ENCODE results near the gene INTS1. TPM values are rescaled to one million over a fixed set of nuclear protein-coding genes. Genes with fewer than 3 reads are reported as not detected.
A peak's percentile ranks its signal among the peaks of the same experiment; 100 is the strongest.
"Not testable (repeated sequence)": the region's sequence is repeated elsewhere in the genome, so short reads cannot be mapped to it uniquely, and the experiment has no call there.

Gene INTS1
- total RNA-seq, 1 donor from 2014 or later = 108 TPM

DNA sequence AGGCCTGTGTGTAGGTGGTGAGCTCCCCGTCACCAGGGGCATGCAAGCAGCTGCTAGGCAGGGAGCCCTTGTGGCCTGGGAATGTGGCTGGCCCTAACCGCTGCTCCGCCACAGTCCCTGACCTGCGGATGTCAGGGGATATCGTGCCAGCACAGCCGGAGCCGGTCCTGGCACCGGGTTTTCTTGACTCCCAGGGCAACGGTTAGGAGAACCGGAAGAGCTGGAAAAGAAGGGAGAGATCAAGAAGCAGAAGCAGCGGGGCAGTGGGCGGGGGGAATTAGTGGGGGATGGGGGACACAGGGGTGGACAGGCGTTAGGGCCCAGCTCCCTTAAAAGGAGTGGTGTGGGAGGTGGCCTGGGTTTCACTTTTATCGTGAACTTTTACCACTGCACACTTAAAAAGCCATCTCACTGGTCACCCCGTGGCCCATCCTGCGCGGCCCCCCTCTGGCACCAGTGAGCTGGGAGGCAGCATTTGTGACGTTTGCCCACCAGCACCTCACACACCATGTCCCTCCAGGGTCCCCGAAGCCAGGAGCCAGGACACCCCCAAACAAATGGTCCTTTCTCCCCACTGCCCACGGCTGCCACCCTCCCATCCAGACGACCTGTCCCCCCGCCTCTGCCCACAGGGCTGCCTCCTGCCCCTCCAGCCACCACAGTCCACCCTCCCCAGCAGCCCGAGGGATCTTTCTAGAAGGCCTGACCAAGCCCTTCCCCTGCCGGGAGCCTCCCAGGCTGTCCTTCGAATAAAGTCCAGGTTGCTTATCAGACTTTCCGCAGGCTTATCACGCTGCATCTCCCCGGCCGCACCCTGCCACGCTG is 43.2 kb downstream of the INTS1 start:
- peak; percentile 75 for DNase-seq (ENCODE audit: low spot score)

DNA sequence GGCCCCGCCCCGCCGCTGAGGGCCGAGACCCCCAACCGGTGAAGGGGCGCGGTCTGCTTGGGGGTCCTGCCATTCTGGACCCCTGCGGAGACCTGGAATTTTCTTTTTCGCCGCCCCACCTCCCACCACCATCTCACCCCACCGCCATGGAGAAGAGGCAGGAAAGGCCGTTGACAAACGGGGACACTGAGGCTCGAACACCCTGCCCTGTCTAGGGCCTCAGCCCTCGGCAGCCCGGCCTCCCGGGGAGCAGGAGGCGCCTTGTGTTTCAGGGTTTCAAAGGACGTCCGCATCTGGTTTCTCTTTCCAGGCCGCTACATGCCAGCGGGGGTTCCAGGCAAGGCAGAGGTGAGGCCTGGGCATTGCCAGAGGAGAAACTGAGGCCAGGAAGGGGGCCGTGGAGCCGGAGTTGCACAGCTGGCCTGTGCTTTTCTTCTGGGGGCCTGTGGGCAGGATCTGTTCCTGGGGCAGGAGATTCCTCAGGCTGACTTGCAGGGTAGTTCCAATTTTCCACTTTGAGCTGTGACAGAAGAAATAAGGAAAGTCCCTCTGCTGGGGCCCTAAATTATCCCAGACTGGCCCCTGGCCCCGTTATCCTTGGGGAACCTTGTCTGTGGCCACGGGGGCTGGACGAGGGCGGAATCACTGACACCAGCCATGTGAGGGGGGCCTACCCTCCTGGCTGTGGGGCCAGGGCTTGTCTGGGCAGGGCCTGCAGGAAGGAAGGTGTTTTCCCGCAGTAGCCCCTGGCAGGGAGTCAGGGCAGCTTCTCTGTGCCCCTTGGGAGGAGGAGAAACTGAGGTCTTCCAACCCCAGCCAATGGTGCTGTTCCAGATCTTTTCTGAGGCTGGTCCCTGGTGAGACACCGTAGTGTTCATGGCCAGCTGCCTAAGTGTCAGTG is 44.0 kb downstream of the INTS1 start:
- peak; percentile 24 for DNase-seq (ENCODE audit: low spot score)

DNA sequence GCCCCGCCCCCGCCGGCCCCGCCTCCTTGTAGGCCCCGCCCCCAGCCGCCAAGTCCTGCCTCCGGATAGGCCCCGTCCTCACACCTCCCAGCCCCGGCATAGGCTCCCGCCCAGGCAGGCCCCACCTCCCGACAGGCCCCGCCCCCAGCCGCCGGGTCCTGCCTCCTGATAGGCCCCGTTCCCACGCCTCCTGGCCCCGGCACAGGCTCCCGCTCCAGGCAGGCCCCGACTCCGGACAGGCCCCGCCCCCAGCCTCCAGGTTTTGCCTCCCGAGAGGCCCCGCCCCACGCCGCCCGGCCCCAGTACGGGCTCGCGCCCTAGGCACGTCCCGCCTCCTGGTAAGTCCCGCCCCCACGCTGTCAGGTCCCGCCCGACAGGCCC is 44.7 kb downstream of the INTS1 start:
- peak; percentile 99 for DNase-seq (ENCODE audit: low spot score)

DNA sequence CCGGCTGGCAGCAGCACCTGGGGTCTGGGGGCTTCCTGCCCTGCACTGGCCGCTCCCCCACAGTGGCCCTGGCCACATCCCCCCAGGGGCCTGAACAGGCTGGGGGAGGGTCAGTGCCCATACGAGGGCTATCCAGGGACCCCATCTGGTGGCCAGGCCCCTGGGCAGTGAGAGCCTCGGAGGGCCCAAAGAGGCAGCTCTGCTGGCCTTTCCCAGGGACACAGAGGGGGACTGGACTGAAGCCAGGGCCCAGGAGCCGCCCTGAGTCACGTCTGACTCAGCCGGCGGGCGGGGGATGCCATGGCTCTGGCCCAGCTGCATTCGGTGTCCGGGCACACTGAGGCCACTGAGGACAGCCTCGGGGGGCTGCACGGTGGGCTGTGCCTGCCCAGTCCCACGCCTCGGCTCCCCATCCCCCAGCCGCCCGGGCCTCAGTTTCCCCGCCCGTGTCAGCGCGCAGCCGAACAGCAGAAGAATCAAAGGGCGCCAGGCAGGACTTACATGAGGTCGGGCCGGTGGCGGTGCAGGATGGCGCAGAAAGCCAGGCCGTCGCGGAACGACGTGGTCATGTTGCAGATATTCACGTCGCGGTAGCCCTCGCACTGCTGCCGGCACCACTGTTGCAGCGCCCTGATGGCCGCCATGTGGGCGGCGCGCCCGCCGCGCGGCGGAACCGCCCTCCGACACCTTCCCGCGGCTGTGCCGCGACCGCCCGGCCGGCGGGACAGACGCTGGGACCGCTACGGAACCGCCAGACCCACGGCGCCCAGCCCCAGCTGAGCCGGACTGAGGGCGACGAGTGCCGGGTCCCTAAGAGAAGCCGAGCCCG is 45.3 kb downstream of the INTS1 start, which contains the start of gene MICALL2:
MICALL2 (minus strand) TSS at position 788 of the 829 bp plus-strand sequence; CDS start at position 644, 144 bp downstream.
- DNase-seq (ENCODE audit: low spot score) = peak; percentile 72

DNA sequence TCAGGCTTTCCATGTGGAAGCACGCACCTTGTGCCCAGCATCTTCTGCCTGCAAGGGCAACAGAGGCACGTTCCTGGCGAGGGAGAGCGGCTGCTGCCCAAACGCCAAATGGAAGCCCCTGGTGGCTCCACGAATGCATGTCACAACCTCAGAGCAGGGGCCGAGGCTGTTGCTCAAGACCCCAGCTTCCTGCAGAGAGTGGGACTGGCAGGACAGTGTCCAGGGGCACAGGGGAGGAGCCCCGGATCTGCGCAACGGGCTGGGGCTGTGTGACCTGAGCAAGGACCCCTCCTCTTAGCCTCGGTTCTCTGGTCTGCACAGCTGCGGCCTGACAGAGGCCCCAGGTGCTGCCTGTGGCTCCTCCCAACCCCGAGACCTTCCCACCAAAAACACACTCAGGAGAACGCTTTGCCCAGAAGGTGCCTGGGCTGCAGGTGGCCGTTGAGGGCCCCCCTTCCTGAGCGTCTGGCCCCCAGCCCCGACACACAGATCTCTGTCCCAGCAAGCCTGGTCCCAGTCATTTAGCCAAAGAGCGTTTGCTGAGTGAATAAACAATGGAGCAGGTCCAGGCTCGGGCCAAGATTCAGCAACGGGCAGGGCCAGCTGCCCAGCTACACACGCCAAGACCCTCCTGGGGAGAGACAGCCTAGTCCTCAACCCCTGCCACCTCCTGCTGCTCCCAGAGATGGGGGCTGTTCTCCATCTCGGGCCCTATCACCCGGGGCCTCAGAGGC is 46.1 kb downstream of the INTS1 start:
- no peak for DNase-seq (ENCODE audit: low spot score)

DNA sequence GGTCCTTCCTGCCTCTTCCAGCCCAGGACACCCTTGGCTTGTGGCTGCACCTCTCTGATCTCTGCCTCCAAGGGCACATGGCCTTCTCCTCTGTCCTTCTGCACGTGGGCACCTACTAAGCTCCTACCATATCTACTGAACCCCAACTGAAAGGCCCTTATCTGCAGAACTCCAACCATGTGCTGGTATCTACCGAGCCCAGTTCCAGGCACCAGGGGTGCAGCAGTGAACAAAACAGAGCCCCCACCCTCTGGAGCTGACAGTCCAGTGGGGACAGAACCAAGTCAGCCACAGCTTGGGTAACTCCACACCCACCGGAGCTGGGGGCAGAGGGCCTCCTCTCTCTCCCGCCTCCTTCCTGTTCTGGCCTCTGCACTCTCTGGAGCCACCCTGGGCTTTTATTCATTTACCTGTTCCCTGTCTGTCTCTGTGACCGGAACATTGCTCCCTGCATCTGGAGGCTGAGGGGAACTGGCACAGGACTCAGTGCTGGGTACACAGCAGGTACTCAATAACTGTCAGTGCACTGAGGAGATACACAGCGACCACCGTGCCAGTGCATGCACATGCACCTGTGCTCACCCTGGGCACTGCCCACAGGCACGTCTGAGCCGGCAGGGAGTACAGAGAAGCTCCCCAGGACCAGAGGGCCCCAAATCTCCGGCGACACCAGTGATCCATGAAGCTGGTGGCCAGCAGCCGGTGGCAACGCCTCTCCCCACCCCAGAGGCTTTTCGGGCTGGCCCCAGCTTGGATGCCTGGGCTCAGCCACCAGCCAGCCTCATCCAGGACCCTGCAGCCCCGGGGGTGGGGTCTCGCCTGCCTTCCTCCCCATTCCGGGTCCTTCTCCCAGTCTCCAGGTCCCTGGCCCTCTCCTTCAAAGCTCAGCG is 46.9 kb downstream of the INTS1 start:
- no peak for DNase-seq (ENCODE audit: low spot score)

DNA sequence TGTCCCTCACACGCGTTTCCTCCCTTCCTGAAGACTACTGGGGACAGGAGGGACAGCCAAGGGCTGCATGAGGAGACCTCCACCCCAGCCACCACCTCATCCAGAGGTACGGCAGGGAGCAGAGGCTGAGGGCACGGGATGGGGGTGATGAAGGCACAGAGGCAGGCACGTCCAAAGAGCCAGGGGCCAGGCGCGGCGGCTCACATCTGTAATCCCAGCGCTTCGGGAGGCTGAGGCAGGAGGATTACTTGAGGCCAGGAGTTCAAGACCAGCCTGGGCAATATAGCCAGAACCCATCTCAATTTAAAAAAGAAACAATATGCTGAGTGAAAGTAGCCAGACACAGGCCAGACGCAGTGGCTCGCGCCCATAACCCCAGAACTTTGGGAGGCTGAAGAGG is 48.2 kb downstream of the INTS1 start:
- no peak for DNase-seq (ENCODE audit: low spot score)

DNA sequence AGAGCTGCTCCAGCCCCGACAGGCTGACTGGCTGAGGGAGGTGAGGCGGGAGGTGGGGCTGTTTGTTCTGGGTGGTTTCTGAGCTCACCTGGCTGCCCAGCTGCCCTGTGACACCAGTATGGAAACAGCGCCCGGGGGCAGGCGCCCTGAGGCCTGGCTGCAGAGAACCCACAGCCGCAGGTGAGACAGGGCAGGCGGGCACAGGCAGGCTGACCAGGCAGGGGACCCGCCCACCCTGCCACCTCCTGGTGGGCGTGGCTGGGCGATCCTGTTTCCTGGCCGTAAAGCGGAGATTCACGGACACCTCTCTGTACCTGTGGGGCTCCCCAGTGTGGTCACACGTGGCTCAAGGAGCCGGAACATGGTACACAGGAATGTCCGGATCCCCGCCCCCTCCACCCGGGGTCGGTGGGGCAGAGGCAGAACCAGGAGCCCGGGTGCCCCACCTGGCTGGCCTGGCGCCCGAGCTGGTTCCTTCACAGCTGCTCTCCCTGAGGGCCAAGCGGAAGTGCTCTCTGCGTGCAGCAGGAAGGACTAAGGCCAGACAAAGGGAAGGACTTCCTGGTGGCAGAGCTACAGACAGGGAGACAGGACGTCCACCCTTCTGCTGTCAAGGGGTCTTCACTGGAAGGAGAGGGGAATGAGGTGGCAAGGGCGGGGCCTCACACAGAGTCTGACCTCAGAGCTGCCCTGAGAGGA is 48.8 kb downstream of the INTS1 start:
- DNase-seq (ENCODE audit: low spot score) = peak; percentile 74

DNA sequence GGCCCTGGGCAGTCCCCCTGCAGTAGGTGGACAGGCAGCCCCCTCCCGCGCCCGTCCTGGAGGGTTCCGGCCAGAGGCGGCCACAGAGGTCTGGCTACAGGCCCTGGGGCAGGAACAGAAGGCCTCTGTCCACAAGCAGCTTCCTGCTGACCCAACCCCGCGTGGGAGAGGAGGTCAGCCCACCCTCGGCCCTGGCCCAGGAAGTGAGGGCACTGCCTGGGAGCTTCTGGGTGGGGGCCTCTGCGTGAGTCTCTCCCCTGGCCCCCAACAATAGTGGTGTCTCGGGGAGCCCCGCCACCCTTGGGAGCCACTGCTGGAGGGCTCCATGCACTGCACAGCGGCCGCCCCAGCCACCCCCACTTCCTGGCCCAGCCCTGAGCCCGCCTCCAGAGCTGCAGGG is 49.6 kb downstream of the INTS1 start:
- no peak for DNase-seq (ENCODE audit: low spot score)

DNA sequence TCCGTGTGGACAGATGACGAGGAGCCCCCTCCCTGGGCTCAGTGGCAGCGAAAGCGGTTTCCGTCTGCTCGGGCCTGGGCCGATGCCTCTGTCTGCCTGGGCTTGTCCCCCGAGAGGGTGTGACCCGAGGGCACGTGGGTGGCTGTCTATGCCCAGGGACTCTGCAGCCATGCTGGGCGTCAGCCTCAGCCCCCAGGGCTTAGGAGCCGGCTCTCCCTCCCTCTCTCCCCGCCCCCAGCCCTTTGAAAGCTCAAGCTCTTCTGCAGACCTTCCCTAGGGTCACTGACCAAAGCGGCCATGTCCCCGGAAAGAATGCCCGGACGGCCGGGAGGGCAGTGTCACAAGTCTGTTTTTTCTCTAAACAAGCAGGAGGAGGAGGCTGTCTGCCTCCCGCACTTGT is 52.0 kb downstream of the INTS1 start:
- no peak for DNase-seq (ENCODE audit: low spot score)

DNA sequence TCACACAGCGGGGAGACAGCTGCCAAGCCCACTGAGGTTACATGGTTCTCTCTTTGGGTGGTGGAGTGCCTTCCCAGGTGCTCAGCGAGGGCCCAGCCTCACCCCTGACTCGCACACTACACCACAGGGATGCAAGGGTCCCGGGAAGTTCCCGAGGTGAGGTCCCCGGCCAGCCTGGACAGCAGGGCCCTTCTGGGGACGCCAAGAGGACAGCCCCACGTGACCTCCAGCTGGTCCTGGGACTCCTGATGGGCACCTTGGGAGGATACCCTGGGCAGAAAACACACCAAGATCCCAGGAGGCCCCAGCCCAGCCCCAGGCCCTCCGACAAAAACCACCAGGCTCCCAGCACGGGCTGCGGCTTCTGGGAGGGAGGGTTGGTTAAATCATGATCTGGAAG is 53.2 kb downstream of the INTS1 start:
- DNase-seq (ENCODE audit: low spot score) = no peak

DNA sequence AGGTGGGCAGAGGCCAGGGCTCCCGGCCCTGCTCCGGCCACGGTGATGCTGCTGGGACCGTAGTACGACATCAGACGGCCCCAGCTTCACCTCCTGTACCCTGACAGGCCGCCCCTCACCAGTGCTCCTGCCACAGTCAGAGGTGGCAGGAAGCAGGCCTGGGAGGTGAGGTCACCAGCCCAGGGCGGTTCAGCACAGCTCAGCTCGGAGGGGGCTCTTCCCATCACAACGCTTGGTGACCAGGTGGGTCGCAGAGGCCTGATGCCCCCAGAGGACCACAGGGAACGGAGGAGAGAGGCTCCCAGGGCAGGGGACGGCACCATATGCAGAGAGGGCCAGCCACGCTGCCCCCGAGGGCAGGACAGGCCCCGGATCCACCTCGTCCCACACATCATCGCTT is 53.8 kb downstream of the INTS1 start:
- DNase-seq (ENCODE audit: low spot score) = no peak

DNA sequence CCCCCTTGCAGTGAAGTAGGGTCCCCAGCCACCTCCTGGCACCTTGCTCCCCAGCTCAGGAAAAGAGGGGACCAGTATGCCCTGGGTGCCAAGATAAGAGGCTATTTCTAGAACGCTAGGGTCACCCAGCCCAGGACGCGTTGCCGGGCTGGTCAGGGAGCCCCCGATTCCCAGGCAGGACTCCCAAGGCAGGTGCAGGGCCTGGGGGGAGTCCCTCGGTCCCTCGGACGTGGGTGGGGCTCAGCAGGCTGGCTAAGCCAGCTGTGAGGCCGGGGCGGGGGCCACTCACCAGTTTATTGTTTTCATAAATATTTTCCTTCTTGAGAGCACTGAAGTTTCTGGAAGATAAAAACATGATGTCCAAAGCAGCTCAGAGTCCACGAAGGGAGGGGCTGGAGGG is 54.2 kb downstream of the INTS1 start:
- DNase-seq (ENCODE audit: low spot score) = no peak

DNA sequence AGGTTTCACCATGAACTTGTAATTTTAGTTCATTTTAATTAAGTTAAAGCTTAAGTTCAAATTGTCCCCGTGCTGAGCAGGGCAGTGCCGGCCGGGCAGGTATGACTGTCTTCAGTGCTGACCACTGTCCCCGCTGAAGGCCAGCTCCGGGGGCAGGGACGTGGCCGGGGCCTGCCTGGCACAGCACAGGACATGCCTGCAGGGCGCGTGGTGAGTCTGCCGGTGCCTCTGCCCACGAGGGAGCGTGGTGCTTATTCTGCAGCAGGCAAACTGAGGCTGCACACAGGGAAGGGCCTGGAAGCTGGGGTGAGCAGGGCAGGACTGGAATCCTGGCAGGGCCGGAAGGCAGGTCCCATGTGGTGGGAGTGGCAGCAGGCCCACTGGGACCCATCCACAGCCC is 54.7 kb downstream of the INTS1 start:
- DNase-seq (ENCODE audit: low spot score) = no peak

DNA sequence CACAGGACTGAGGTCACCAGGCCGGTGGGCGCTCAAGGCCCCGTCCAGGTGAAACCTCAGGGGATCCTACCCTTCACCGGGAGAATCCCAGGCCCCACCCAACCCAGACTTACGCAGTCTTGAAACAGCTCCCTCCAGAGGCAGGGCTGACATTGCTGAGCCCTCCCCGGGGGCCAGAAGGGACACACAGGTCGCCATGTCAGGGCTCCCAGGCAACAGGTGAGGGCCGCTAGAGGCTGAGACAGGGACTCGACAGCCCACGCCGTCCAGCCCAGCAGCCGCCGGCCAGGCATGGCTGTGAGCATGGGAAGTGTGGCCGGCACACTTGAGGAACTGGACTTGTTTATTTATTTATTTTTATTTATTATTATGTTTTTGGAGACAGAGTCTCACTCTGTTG is 55.2 kb downstream of the INTS1 start:
- DNase-seq (ENCODE audit: low spot score) = no peak

DNA sequence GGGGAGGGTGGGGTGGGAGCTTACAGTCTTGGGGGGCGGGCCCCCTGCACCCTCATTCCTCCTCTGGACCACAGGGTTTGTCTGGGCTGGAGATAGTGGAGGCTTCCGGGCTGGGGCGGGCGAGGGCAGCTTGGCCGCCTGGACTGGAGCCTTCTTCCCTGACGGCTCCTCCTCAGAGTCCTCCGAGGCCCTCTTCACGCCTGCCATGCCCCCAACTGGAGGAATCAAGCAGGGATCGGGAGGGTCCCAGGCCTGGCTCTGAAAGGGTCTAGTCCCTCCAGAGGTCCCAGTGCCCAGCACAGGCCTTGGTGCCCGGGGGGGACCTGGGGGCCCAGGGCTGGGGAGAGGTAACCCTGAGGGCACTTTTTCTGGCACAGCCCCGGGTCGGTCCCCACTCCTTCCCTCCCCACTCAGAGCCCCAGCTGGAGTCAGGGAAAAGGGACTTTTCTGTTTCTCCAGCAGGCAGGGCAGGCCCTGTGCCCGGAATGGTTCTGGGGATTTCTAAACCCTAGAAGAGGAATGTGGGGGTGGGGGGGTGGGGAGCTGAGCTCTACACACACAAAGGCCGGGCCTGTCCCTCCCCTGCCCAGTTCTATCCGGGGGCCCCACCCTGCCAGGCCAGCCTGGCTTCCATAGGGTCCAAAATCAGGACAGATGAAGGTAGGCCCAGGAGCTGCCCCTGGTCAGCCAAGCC is 56.5 kb downstream of the INTS1 start:
- DNase-seq (ENCODE audit: low spot score) = no peak

DNA sequence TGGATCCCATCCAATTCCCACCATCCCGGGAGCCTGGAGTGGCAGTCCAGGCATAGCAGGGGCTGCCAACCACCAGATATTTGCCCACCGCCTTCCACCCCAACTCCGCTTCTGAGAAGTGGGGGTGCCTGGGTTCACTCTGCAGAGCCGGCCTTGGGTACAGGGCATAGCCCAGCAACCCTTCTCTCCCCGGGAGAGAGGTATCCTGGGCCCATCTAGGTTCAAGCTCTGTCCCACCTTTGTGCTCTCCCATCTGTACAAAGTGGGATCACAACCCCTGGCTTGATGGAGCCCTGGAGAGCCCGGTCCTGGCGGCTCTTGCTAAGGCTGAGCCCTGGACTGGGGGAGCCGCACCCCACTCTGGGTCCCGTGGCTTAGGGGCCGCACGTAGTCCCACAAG is 57.1 kb downstream of the INTS1 start:
- DNase-seq (ENCODE audit: low spot score) = no peak

DNA sequence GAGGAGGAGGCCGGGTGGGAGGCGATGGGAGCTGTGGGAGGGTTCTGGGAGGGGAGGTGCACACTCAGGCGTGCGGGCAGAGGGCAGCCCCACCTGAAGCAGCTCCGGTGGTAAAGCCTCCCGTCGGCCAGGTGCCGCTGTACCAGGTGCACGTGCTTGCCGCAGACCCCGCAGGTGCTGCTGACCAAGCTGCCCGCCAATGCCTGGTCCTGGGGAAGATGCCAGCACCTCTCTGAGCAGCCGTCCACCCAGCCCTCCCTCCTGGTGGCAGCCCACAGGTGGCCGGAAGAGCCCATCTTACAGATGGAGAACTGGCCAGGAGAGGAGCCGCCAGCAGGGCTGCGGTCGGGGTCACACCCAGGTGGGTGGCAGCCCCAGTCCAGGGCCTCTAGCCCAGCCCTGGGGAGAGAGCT is 57.6 kb downstream of the INTS1 start:
- DNase-seq (ENCODE audit: low spot score) = no peak

DNA sequence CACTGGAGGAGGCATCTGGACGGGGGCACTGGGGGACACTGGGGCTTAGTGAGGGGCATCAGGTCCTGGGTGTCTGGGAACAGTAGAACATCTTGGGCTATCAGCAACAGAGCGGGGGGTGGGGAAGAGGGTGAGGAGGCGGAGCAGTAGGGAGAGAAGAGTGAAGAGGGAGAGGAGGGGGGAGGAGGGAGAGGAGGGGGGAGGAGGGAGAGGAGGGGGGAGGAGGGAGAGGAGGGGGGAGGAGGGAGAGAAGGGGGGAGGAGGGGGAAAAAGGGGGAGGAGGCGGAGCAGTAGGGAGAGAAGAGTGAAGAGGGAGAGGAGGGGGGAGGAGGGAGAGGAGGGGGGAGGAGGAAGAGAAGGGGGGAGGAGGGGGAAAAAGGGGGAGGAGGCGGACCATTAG is 58.2 kb downstream of the INTS1 start:
- DNase-seq (ENCODE audit: low spot score) = not testable (repeated sequence)
